CD4-positive, alpha-beta T cell (primary cell): Measurements from ENCODE around the gene ADGRD1. TPM values are rescaled to one million over a fixed set of nuclear protein-coding genes. Genes with fewer than 3 reads are reported as not detected.

ENCODE experiments used
- ATAC-seq: fragments of 200-7000 bp; cut with Tn5 transposase; one replicate; pipeline ENCODE4 v1.10.0; 2022; ENCODE audit warnings: mild to moderate bottlenecking; ENCODE audit not compliant: poor library complexity
- CTCF ChIA-PET: fragments of 350-600 bp; sonication (Branson Sonifier 250); formaldehyde crosslinking; loops from one replicate; lab custom pipeline; 2021; ENCODE audit warnings: antibody characterized with exemption, inconsistent platforms; lab: Charles Lee
- POLR2A ChIA-PET: fragments of 350-600 bp; sonication (Branson Sonifier 250); formaldehyde crosslinking; loops from one replicate; lab custom pipeline; 2021; ENCODE audit warnings: antibody characterized with exemption, inconsistent platforms; lab: Charles Lee
- DNase-seq, 14 experiments: peaks; one replicate each; pipeline ENCODE4 v3.0.0-alpha.2; 2013 to 2020; ENCODE audit warnings: mixed read lengths in 2 of 14
- H3K27ac ChIP-seq, 2 donors: one replicate each; pipeline versions ENCODE4 v1.5.1 to v1.7.0; 2013; ENCODE audit warnings: low read length in 2 of 2, low read depth in 1 of 2, mild to moderate bottlenecking in 1 of 2
- H3K27me3 ChIP-seq, 2 experiments: 1 replicate in 1 of 2; 2 replicates in 1 of 2; pipeline versions ENCODE4 v1.6.1 to v1.7.0; 2013; ENCODE audit warnings: low read length in 2 of 2, control low read depth in 1 of 2, mild to moderate bottlenecking in 1 of 2, moderate library complexity in 1 of 2; ENCODE audit not compliant: insufficient read depth in 2 of 2, control insufficient read depth in 1 of 2
- H3K36me3 ChIP-seq: one replicate; pipeline ENCODE4 v1.6.1; 2013; ENCODE audit warnings: low read length, control low read depth; ENCODE audit not compliant: insufficient read depth
- H3K4me1 ChIP-seq: one replicate; pipeline ENCODE4 v1.6.1; 2013; ENCODE audit warnings: low read length, control low read depth; ENCODE audit not compliant: insufficient read depth
- H3K4me3 ChIP-seq: one replicate; pipeline ENCODE4 v1.5.1; 2013; ENCODE audit warnings: mild to moderate bottlenecking, low read length, moderate library complexity
- H3K9me3 ChIP-seq, 2 experiments: 1 replicate in 1 of 2; 2 replicates in 1 of 2; pipeline versions ENCODE4 v1.6.1 to v1.7.0; 2013; ENCODE audit warnings: low read length in 2 of 2, mild to moderate bottlenecking in 2 of 2, control low read depth in 1 of 2, moderate library complexity in 1 of 2; ENCODE audit not compliant: control insufficient read depth in 1 of 2, insufficient read depth in 1 of 2
- H3K27ac Mint-ChIP-seq: one replicate; pipeline ENCODE4 v1.8.0; 2020; ENCODE audit warnings: mixed read lengths
- H3K27me3 Mint-ChIP-seq: one replicate; pipeline ENCODE4 v1.8.0; 2021; ENCODE audit warnings: mixed read lengths
- H3K36me3 Mint-ChIP-seq: one replicate; pipeline ENCODE4 v1.8.0; 2021; ENCODE audit warnings: low read depth, mixed read lengths
- H3K4me1 Mint-ChIP-seq: one replicate; pipeline ENCODE4 v1.8.0; 2021; ENCODE audit warnings: low read depth, mixed read lengths
- H3K4me3 Mint-ChIP-seq: one replicate; pipeline ENCODE4 v1.8.0; 2020; ENCODE audit warnings: mild to moderate bottlenecking, mixed read lengths
- H3K9me3 Mint-ChIP-seq: one replicate; pipeline ENCODE4 v1.8.0; 2020; ENCODE audit warnings: mixed read lengths
- CTCF ChIP-seq: fragments of 200-600 bp; IDR thresholded peaks from one replicate; pipeline ENCODE4 v1.8.0; 2022; ENCODE audit warnings: antibody characterized with exemption, mild to moderate bottlenecking
- intact Hi-C, 2 experiments: fragments of 100-400 bp; cut with DNase I in 1 of 2; cut with micrococcal nuclease in 1 of 2; formaldehyde crosslinking; loops; one replicate each; pipeline versions ENCODE4 v1.15.1 to v1.9.0; 2023 to 2025; cut with DNase I, micrococcal nuclease
- total RNA-seq, 174 experiments: library from RNA in 2 of 174; stranded (reverse) in 2 of 174; gene quantifications; one replicate each; pipeline ENCODE4 v1.2.3 and lab custom pipeline; 2021 to 2026

The ADGRD1 gene
- total RNA-seq, 2 experiments from 2014 or later: 0.22 TPM; not detected in 1

- no peak for TF ChIP-seq CTCF
- H3K4me3 Mint-ChIP-seq: no peak overlapping the region
- H3K27me3 Mint-ChIP-seq: peaks cover 13% of the 10 kb centered on the region
- H3K36me3 Mint-ChIP-seq: no peaks in the 10 kb centered on the region
- H3K9me3 Mint-ChIP-seq: no peaks in the 10 kb centered on the region
- Histone ChIP-seq H3K27ac (no peak overlapping the region), H3K36me3 (no peaks in the 10 kb centered on the region), H3K4me1 (no peaks in the 10 kb centered on the region), H3K4me3 (no peak overlapping the region), H3K27me3 (peaks cover 0 to 2% of the 10 kb centered on the region in 2 experiments), H3K9me3 (no peaks in the 10 kb centered on the region)
- CTCF ChIA-PET: no interaction called here
- DNase-seq: no peak
- no peaks in the 10 kb centered on the region for H3K4me1 Mint-ChIP-seq
- POLR2A ChIA-PET: no interaction called here
- no peak for ATAC-seq
- H3K27ac Mint-ChIP-seq: no peak overlapping the region
- intact Hi-C loops: no loop called here
Measured at GRCh38 chr12:130977743-130978095, 24.0 kb downstream of the ADGRD1 start.

GRCh38 chr12:130978785-130979184, 25.1 kb downstream of the ADGRD1 start:
- ChIA-PET POLR2A (no interaction called here), CTCF (no interaction called here)
- H3K27me3 Mint-ChIP-seq: peaks cover 22% of the 10 kb centered on the region
- H3K4me1 Mint-ChIP-seq: no peaks in the 10 kb centered on the region
- H3K27ac Mint-ChIP-seq: no peak overlapping the region
- H3K36me3 Mint-ChIP-seq: no peaks in the 10 kb centered on the region
- intact Hi-C loops: no loop called here
- no peak for TF ChIP-seq CTCF
- no peaks in the 10 kb centered on the region for H3K36me3 ChIP-seq
- no peaks in the 10 kb centered on the region for H3K9me3 ChIP-seq
- ATAC-seq: no peak
- H3K27me3 ChIP-seq: peaks cover 0 to 2% of the 10 kb centered on the region in 2 experiments
- H3K4me1 ChIP-seq: no peaks in the 10 kb centered on the region
- H3K9me3 Mint-ChIP-seq: no peaks in the 10 kb centered on the region
- no peak overlapping the region for H3K27ac ChIP-seq
- H3K4me3 Mint-ChIP-seq: no peak overlapping the region
- DNase-seq: no peak
- no peak overlapping the region for H3K4me3 ChIP-seq

- no peaks in the 10 kb centered on the region for H3K9me3 ChIP-seq
Measured at GRCh38 chr12:130981074-130981742, 27.5 kb downstream of the ADGRD1 start.

More at GRCh38 chr12:130981074-130981742, 27.5 kb downstream of the ADGRD1 start:
- no peak overlapping the region for H3K27ac ChIP-seq
- Mint-ChIP-seq H3K4me1 (no peaks in the 10 kb centered on the region), H3K27ac (no peak overlapping the region), H3K4me3 (no peak overlapping the region), H3K36me3 (no peaks in the 10 kb centered on the region), H3K9me3 (no peaks in the 10 kb centered on the region), H3K27me3 (peaks cover 35% of the 10 kb centered on the region)
- CTCF ChIA-PET: no interaction called here
- H3K36me3 ChIP-seq: no peaks in the 10 kb centered on the region
- POLR2A ChIA-PET: no interaction called here
- intact Hi-C loops: no loop called here
- no peak for TF ChIP-seq CTCF
- H3K4me1 ChIP-seq: no peaks in the 10 kb centered on the region
- peaks cover 0 to 2% of the 10 kb centered on the region in 2 experiments for H3K27me3 ChIP-seq
- no peak for DNase-seq
- ATAC-seq: no peak
- no peak overlapping the region for H3K4me3 ChIP-seq
